ENCODE results near the gene DOCK10.

DNA sequence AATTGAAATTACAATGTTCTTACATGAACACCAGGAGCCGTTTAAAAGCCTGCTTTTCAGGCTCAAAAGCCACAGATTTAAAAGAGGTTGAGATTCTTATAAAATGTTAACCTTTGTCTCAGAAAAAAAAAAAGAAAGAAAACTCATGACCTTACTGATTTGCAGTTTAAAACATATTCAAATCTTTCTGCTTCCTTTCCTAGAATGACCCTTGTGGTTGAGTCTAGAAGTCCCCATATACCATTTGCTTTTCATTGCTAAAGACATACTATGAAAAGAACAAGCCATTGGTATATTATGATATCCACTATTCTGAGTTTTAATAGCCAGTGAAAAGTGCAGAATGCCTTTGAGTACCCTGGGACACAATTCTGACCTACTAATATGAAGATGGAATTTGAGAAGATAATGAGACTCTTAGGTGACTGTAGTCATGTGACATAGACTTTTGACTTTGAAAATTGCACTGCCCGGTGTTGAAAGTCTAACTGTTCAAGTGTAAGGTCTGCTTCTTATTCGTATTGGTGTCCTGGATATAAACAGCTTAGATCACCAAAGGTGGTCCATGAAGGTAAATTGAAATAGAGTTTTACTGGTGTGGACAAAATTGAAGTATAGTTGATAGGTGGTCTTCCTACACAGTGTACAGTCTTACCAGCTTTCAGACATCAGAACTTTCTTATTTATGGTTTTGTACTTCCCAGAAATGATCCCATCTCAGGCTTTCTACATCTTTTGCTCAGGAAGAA lies 117.0 kb downstream of the DOCK10 start:
- TF ChIP-seq EP300 (IDR thresholded peaks at IDR 0.05; ENCODE audit: borderline replicate concordance) (no peak), TAF1 (IDR thresholded peaks at IDR 0.05; ENCODE audit: low read depth) (no peak), RAD21 (IDR thresholded peaks at IDR 0.05; ENCODE audit: low read depth) (no peak), MAX (IDR thresholded peaks at IDR 0.05) (no peak), CREB1 (IDR thresholded peaks at IDR 0.05; ENCODE audit: low read depth) (no peak), CEBPB (IDR thresholded peaks at IDR 0.05) (no peak), NFIC (IDR thresholded peaks at IDR 0.05) (no peak), YY1 (IDR thresholded peaks at IDR 0.05; ENCODE audit: low read depth) (no peak), FOXM1 (IDR thresholded peaks at IDR 0.05; ENCODE audit: borderline replicate concordance, low read depth) (no peak), EGR1 (IDR thresholded peaks at IDR 0.05) (no peak), TEAD4 (IDR thresholded peaks at IDR 0.05) (no peak)
- TF ChIP-seq, protein P1, sequence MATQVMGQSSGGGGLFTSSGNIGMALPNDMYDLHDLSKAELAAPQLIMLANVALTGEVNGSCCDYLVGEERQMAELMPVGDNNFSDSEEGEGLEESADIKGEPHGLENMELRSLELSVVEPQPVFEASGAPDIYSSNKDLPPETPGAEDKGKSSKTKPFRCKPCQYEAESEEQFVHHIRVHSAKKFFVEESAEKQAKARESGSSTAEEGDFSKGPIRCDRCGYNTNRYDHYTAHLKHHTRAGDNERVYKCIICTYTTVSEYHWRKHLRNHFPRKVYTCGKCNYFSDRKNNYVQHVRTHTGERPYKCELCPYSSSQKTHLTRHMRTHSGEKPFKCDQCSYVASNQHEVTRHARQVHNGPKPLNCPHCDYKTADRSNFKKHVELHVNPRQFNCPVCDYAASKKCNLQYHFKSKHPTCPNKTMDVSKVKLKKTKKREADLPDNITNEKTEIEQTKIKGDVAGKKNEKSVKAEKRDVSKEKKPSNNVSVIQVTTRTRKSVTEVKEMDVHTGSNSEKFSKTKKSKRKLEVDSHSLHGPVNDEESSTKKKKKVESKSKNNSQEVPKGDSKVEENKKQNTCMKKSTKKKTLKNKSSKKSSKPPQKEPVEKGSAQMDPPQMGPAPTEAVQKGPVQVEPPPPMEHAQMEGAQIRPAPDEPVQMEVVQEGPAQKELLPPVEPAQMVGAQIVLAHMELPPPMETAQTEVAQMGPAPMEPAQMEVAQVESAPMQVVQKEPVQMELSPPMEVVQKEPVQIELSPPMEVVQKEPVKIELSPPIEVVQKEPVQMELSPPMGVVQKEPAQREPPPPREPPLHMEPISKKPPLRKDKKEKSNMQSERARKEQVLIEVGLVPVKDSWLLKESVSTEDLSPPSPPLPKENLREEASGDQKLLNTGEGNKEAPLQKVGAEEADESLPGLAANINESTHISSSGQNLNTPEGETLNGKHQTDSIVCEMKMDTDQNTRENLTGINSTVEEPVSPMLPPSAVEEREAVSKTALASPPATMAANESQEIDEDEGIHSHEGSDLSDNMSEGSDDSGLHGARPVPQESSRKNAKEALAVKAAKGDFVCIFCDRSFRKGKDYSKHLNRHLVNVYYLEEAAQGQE (IDR thresholded peaks at IDR 0.05; ENCODE audit: low read depth): no peak

Data from Ishikawa (cell line).